ENCODE results near the gene MMAB. TPM values are rescaled to one million over a fixed set of nuclear protein-coding genes. Genes with fewer than 3 reads are reported as not detected.

Gene MMAB
- total and polyA plus RNA-seq, 4 experiments from 2014 or later: 16.0 to 30.2 (median 17.0) TPM

- H3K4me1 ChIP-seq (ENCODE audit: insufficient read depth, low read length): no peaks in the 10 kb centered on the region
- POLR2A ChIA-PET (ENCODE audit: partially characterized antibody): no interaction called here
- intact Hi-C loops (cut with micrococcal nuclease): no loop called here
- Mint-ChIP-seq H3K9me3 (no peaks in the 10 kb centered on the region), H3K4me1 (peaks cover 0 to 3% (median 0%) of the 10 kb centered on the region in 4 donors), H3K27me3 (peaks cover 8 to 21% of the 10 kb centered on the region in 2 donors), H3K4me3 (no peak overlapping the region), H3K27ac (no peak overlapping the region), H3K36me3 (no peaks in the 10 kb centered on the region)
- DNase-seq: no peak
- CTCF ChIA-PET (ENCODE audit: partially characterized antibody): interaction anchor here (0.7 kb wide), 1 partner anchor 11 kb away, joined by 3 read pairs; no protein-coding TSS in a partner anchor
- no peak overlapping the region for H3K27ac ChIP-seq (ENCODE audit: low read depth, low read length)
- H3K36me3 ChIP-seq (ENCODE audit: insufficient read depth, low read length): no peaks in the 10 kb centered on the region
- peaks cover 8% of the 10 kb centered on the region for H3K27me3 ChIP-seq (ENCODE audit: insufficient read depth, low read length)
- H3K4me3 ChIP-seq (ENCODE audit: low read length in 2 of 2): no peak overlapping the region
- H3K9me3 ChIP-seq (ENCODE audit: control insufficient read depth in 1 of 2, low read length in 2 of 2): no peaks in the 10 kb centered on the region
These were observed 35.5 kb upstream of the MMAB start for GRCh38 chr12:109608793-109609192.

GRCh38 chr12:109608270-109608669, 35.0 kb upstream of the MMAB start:
- Mint-ChIP-seq H3K36me3 (no peaks in the 10 kb centered on the region), H3K27me3 (peaks cover 8 to 21% of the 10 kb centered on the region in 2 donors)
- CTCF ChIA-PET (ENCODE audit: partially characterized antibody): no interaction called here

GRCh38 chr12:109607618-109608017, 34.3 kb upstream of the MMAB start:
- no peak overlapping the region for H3K27ac ChIP-seq (ENCODE audit: low read depth, low read length)
- Mint-ChIP-seq H3K4me3 (no peak overlapping the region), H3K36me3 (no peaks in the 10 kb centered on the region), H3K9me3 (no peaks in the 10 kb centered on the region), H3K4me1 (peaks cover 0 to 5% (median 0%) of the 10 kb centered on the region in 4 donors), H3K27me3 (peaks cover 8 to 21% of the 10 kb centered on the region in 2 donors), H3K27ac (no peak overlapping the region)
- ChIA-PET POLR2A (ENCODE audit: partially characterized antibody) (no interaction called here), CTCF (ENCODE audit: partially characterized antibody) (no interaction called here)
- peaks cover 4% of the 10 kb centered on the region for H3K27me3 ChIP-seq (ENCODE audit: insufficient read depth, low read length)
- DNase-seq: no peak
- intact Hi-C loops (cut with micrococcal nuclease): no loop called here
- no peaks in the 10 kb centered on the region for H3K9me3 ChIP-seq (ENCODE audit: control insufficient read depth in 1 of 2, low read length in 2 of 2)
- H3K4me1 ChIP-seq (ENCODE audit: insufficient read depth, low read length): no peaks in the 10 kb centered on the region
- no peak overlapping the region for H3K4me3 ChIP-seq (ENCODE audit: low read length in 2 of 2)
- H3K36me3 ChIP-seq (ENCODE audit: insufficient read depth, low read length): no peaks in the 10 kb centered on the region

More at GRCh38 chr12:109608270-109608669, 35.0 kb upstream of the MMAB start:
- Histone ChIP-seq H3K4me1 (ENCODE audit: insufficient read depth, low read length) (no peaks in the 10 kb centered on the region), H3K27me3 (ENCODE audit: insufficient read depth, low read length) (peaks cover 8% of the 10 kb centered on the region), H3K9me3 (ENCODE audit: control insufficient read depth in 1 of 2, low read length in 2 of 2) (no peaks in the 10 kb centered on the region), H3K36me3 (ENCODE audit: insufficient read depth, low read length) (no peaks in the 10 kb centered on the region), H3K27ac (ENCODE audit: low read depth, low read length) (no peak overlapping the region), H3K4me3 (ENCODE audit: low read length in 2 of 2) (no peak overlapping the region)
- Mint-ChIP-seq H3K27ac (no peak overlapping the region), H3K4me3 (no peak overlapping the region), H3K4me1 (peaks cover 0 to 5% (median 0%) of the 10 kb centered on the region in 4 donors), H3K9me3 (no peaks in the 10 kb centered on the region)
- DNase-seq: no peak
- POLR2A ChIA-PET (ENCODE audit: partially characterized antibody): no interaction called here
- intact Hi-C loops (cut with micrococcal nuclease): no loop called here

- Mint-ChIP-seq H3K4me1 (peaks cover 0 to 5% (median 0%) of the 10 kb centered on the region in 4 donors), H3K27me3 (peaks cover 6 to 19% of the 10 kb centered on the region in 2 donors), H3K4me3 (no peak overlapping the region), H3K36me3 (no peaks in the 10 kb centered on the region), H3K27ac (peak overlapping the region in 1 of 7 donors; percentile 31), H3K9me3 (no peaks in the 10 kb centered on the region)
- intact Hi-C loops (cut with micrococcal nuclease): no loop called here
- ChIA-PET CTCF (ENCODE audit: partially characterized antibody) (interaction anchor here (0.9 kb wide), 1 partner anchor 9 kb away, joined by 4 read pairs; no protein-coding TSS in a partner anchor), POLR2A (ENCODE audit: partially characterized antibody) (no interaction called here)
- Histone ChIP-seq H3K27me3 (ENCODE audit: insufficient read depth, low read length) (peaks cover 3% of the 10 kb centered on the region), H3K4me3 (ENCODE audit: low read length in 2 of 2) (no peak overlapping the region), H3K4me1 (ENCODE audit: insufficient read depth, low read length) (no peaks in the 10 kb centered on the region), H3K9me3 (ENCODE audit: control insufficient read depth in 1 of 2, low read length in 2 of 2) (no peaks in the 10 kb centered on the region), H3K36me3 (ENCODE audit: insufficient read depth, low read length) (no peaks in the 10 kb centered on the region), H3K27ac (ENCODE audit: low read depth, low read length) (no peak overlapping the region)
- DNase-seq: no peak
These were observed 33.2 kb upstream of the MMAB start for GRCh38 chr12:109606320-109607028.

- DNase-seq: no peak
- Histone ChIP-seq H3K27me3 (ENCODE audit: insufficient read depth, low read length) (peaks cover 3% of the 10 kb centered on the region), H3K4me3 (ENCODE audit: low read length in 2 of 2) (no peak overlapping the region), H3K9me3 (ENCODE audit: control insufficient read depth in 1 of 2, low read length in 2 of 2) (no peaks in the 10 kb centered on the region), H3K27ac (ENCODE audit: low read depth, low read length) (no peak overlapping the region), H3K36me3 (ENCODE audit: insufficient read depth, low read length) (no peaks in the 10 kb centered on the region), H3K4me1 (ENCODE audit: insufficient read depth, low read length) (no peaks in the 10 kb centered on the region)
- Mint-ChIP-seq H3K27ac (no peak overlapping the region), H3K36me3 (no peaks in the 10 kb centered on the region), H3K4me1 (peaks cover 0 to 5% (median 0%) of the 10 kb centered on the region in 4 donors), H3K9me3 (no peaks in the 10 kb centered on the region), H3K4me3 (no peak overlapping the region), H3K27me3 (peaks cover 6 to 16% of the 10 kb centered on the region in 2 donors)
- CTCF ChIA-PET (ENCODE audit: partially characterized antibody): no interaction called here
- POLR2A ChIA-PET (ENCODE audit: partially characterized antibody): no interaction called here
- intact Hi-C loops (cut with micrococcal nuclease): no loop called here
These were observed 32.4 kb upstream of the MMAB start for GRCh38 chr12:109605599-109606228.

- peaks cover 0 to 5% (median 0%) of the 10 kb centered on the region in 4 donors for H3K4me1 Mint-ChIP-seq
- POLR2A ChIA-PET (ENCODE audit: partially characterized antibody): no interaction called here
- intact Hi-C loops (cut with micrococcal nuclease): no loop called here
- Histone ChIP-seq H3K4me3 (ENCODE audit: low read length in 2 of 2) (no peak overlapping the region), H3K27ac (ENCODE audit: low read depth, low read length) (no peak overlapping the region), H3K36me3 (ENCODE audit: insufficient read depth, low read length) (no peaks in the 10 kb centered on the region), H3K9me3 (ENCODE audit: control insufficient read depth in 1 of 2, low read length in 2 of 2) (no peaks in the 10 kb centered on the region), H3K4me1 (ENCODE audit: insufficient read depth, low read length) (no peaks in the 10 kb centered on the region), H3K27me3 (ENCODE audit: insufficient read depth, low read length) (no peaks in the 10 kb centered on the region)
- no peak overlapping the region for H3K4me3 Mint-ChIP-seq
- CTCF ChIA-PET (ENCODE audit: partially characterized antibody): no interaction called here
- no peak for DNase-seq
- H3K27me3 Mint-ChIP-seq: peaks cover 6 to 14% of the 10 kb centered on the region in 2 donors
- no peaks in the 10 kb centered on the region for H3K36me3 Mint-ChIP-seq
- no peak overlapping the region for H3K27ac Mint-ChIP-seq
- H3K9me3 Mint-ChIP-seq: no peaks in the 10 kb centered on the region
These were observed 31.7 kb upstream of the MMAB start for GRCh38 chr12:109605016-109605415.

GRCh38 chr12:109604132-109604585, 30.9 kb upstream of the MMAB start:
- Histone ChIP-seq H3K27ac (ENCODE audit: low read depth, low read length) (no peak overlapping the region), H3K27me3 (ENCODE audit: insufficient read depth, low read length) (no peaks in the 10 kb centered on the region), H3K9me3 (ENCODE audit: control insufficient read depth in 1 of 2, low read length in 2 of 2) (no peaks in the 10 kb centered on the region), H3K36me3 (ENCODE audit: insufficient read depth, low read length) (no peaks in the 10 kb centered on the region), H3K4me3 (ENCODE audit: low read length in 2 of 2) (no peak overlapping the region), H3K4me1 (ENCODE audit: insufficient read depth, low read length) (no peaks in the 10 kb centered on the region)
- CTCF ChIA-PET (ENCODE audit: partially characterized antibody): no interaction called here
- no peaks in the 10 kb centered on the region for H3K36me3 Mint-ChIP-seq
- H3K27me3 Mint-ChIP-seq: peaks cover 3 to 8% of the 10 kb centered on the region in 2 donors
- H3K9me3 Mint-ChIP-seq: no peaks in the 10 kb centered on the region
- DNase-seq: no peak
- peak overlapping the region in 1 of 7 donors; percentile 60 for H3K27ac Mint-ChIP-seq
- no peak overlapping the region for H3K4me3 Mint-ChIP-seq
- POLR2A ChIA-PET (ENCODE audit: partially characterized antibody): no interaction called here
- H3K4me1 Mint-ChIP-seq: peaks cover 0 to 5% (median 0%) of the 10 kb centered on the region in 4 donors
- intact Hi-C loops (cut with micrococcal nuclease): no loop called here
